ENCODE measurements around the gene MRPS12.

DNA sequence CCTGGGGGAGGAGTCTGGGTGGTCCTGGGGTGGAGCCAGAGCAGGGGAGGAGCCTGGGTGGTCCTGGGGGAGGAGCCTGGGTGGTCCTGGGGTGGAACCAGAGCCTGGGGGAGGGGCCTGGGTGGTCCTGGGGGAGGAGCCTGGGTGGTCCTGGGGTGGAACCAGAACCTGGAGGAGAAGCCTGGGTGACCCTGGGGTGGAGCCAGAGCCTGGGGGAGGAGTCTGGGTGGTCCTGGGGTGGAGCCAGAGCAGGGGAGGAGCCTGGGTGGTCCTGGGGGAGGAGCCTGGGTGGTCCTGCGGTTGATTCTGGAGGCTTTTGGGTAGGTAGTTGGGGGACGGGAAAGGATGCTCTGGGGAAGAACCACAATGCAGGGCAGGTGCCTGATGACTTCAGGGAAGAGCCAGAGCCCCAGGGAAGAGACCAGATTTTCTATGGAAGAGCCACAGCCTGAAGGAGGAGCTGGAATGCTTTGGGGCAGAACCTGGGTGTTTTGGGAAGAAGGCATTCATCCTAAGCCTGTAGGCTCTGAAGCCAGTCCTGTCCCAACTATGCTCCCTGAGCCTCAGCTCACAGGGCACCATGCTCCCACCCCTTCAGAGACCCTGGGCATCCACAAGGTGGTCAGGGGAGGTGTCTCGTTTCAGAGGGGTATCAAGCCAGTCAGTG is 15.0 kb downstream of the MRPS12 start:
- TF ChIP-seq EP300 (IDR thresholded peaks at IDR 0.05): no peak
- TF ChIP-seq, protein P1, sequence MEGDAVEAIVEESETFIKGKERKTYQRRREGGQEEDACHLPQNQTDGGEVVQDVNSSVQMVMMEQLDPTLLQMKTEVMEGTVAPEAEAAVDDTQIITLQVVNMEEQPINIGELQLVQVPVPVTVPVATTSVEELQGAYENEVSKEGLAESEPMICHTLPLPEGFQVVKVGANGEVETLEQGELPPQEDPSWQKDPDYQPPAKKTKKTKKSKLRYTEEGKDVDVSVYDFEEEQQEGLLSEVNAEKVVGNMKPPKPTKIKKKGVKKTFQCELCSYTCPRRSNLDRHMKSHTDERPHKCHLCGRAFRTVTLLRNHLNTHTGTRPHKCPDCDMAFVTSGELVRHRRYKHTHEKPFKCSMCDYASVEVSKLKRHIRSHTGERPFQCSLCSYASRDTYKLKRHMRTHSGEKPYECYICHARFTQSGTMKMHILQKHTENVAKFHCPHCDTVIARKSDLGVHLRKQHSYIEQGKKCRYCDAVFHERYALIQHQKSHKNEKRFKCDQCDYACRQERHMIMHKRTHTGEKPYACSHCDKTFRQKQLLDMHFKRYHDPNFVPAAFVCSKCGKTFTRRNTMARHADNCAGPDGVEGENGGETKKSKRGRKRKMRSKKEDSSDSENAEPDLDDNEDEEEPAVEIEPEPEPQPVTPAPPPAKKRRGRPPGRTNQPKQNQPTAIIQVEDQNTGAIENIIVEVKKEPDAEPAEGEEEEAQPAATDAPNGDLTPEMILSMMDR (IDR thresholded peaks at IDR 0.05): no peak

Data from tibial nerve (tissue), 4 donors.